Heart left ventricle (tissue), 16 donors: ENCODE data around the gene FEM1C. TPM values are rescaled to one million over a fixed set of nuclear protein-coding genes. Genes with fewer than 3 reads are reported as not detected.

ENCODE experiments used
- ATAC-seq, 4 donors: fragments of 200-7000 bp; cut with Tn5 transposase; one replicate each; pipeline ENCODE4 v1.9.1; 2020 to 2022; ENCODE audit warnings: moderate library complexity in 4 of 4, mild to moderate bottlenecking in 3 of 4, moderate number of reproducible peaks in 1 of 4
- DNase-seq, 5 donors: peaks; one replicate each; pipeline ENCODE4 v3.0.0-alpha.2; 2020
- H3K27ac ChIP-seq, 12 donors: fragments of 200-600 bp; sonication (generic) in 4 of 12; one replicate each; pipeline versions ENCODE4 v1.5.0 to v1.8.0; 2016 to 2022; ENCODE audit warnings: mild to moderate bottlenecking in 2 of 12
- H3K27me3 ChIP-seq, 9 donors: fragments of 200-600 bp; sonication (generic) in 2 of 9; one replicate each; pipeline versions ENCODE4 v1.5.1 to v1.8.0; 2016 to 2022; ENCODE audit warnings: mild to moderate bottlenecking in 3 of 9
- H3K36me3 ChIP-seq, 9 donors: fragments of 200-600 bp; sonication (generic) in 2 of 9; one replicate each; pipeline versions ENCODE4 v1.5.0 to v1.8.0; 2018 to 2022; ENCODE audit warnings: mild to moderate bottlenecking in 2 of 9
- H3K4me1 ChIP-seq, 12 donors: fragments of 200-600 bp; sonication (generic) in 4 of 12; one replicate each; pipeline versions ENCODE4 v1.5.0 to v1.8.0; 2016 to 2022; ENCODE audit warnings: mild to moderate bottlenecking in 3 of 12
- H3K4me3 ChIP-seq, 12 donors: fragments of 200-600 bp; sonication (generic) in 4 of 12; one replicate each; pipeline versions ENCODE4 v1.5.0 to v1.8.0; 2017 to 2022; ENCODE audit warnings: mild to moderate bottlenecking in 9 of 12, moderate library complexity in 4 of 12
- H3K9me3 ChIP-seq, 12 donors: fragments of 200-600 bp; sonication (generic) in 4 of 12; one replicate each; pipeline versions ENCODE4 v1.5.0 to v1.8.0; 2016 to 2022; ENCODE audit warnings: mild to moderate bottlenecking in 1 of 12
- POLR2A ChIP-seq, 2 donors: fragments of 450-650 bp; IDR thresholded peaks; one replicate each; pipeline ENCODE4 v1.6.1; 2017; ENCODE audit warnings: antibody characterized with exemption in 2 of 2, mild to moderate bottlenecking in 2 of 2, moderate library complexity in 2 of 2
- WGBS, 4 donors: extraction: QIAGEN DNeasy Blood & Tissue Kit in 2 of 4; methylation state at CpG; one replicate each; pipeline versions ENCODE4 v1.1.5 to v1.1.7; 2013 to 2018; 5-methylcytosine and 5-hydroxymethylcytosine counted together
- intact Hi-C, 10 donors: fragments of 100-400 bp; cut with DNase I; formaldehyde crosslinking; loops; one replicate each; pipeline versions ENCODE4 v1.11.1 to v1.14.2; 2022
- polyA plus RNA-seq, 2 donors: library from polyadenylated mRNA; stranded (reverse); fragments of 200-250 nt; gene quantifications; one replicate each; pipeline ENCODE4 v1.2.3, GENCODE V29; 2013
- total RNA-seq, 9 donors: library from RNA; depleted of rRNA in 2 of 9; stranded (reverse); fragments of >200 nt in 2 of 9; fragmentation: NEBNext Ultra II Directional in 3 of 9; extraction: Animal tissue kit (Norgen Biotek cat#: 25700) in 3 of 9; gene quantifications; one replicate each; pipeline versions ENCODE4 v1.1.0 to v1.2.4, GENCODE V29; 2016 to 2023
- TF ChIP-seq, protein P1 (sequence below), 12 donors: fragments of 200-600 bp; sonication (generic) in 4 of 12; IDR thresholded peaks; one replicate each; pipeline versions ENCODE4 v1.5.0 to v1.8.0; 2018 to 2022; ENCODE audit warnings: antibody characterized with exemption in 12 of 12, mild to moderate bottlenecking in 5 of 12
- donor health status: ischemic (EF 13 %, LVEDD 7.1; RV severe dilation, severe dysfunction).
- donor health status: healthy with polysubstance abuse.
- donor health status: DM: no; HTN: yes; CAD: no.
- donor health status: DM: no; HTN: no; CAD: no.
- donor health status: ischemic (EF 25% LVEDD 6.9; RV normal size, moderate dysfunction).
- donor health status: ischemic (EF 25% LVEDD 5.7; RV mildly dilated, moderate dysfunction).
- donor health status: healthy.
- donor health status: DM: yes; HTN: yes; CAD: no.
- donor health status: ischemic (EF 35%, LVEDD 5.7; RV mildly dilated, moderate dysfunction).
- donor health status: nonischemic (EF 11% LVEDD 7.7; RV severe dilation, severe dysfunction).
- donor health status: DM: yes; HTN: yes; CAD: no.
- donor health status: PGD.
- donor health status: ischemic (EF 29% LVEDD 5.4; RV normal size, mild dysfunction).
- donor health status: nonischemic (EF 23%, LVEDD 6.1; RV moderate dilation, normal function).

The FEM1C gene
- total and polyA plus RNA-seq, 11 donors, result 14.9 to 92.7 (median 43.4) TPM

- Histone ChIP-seq H3K4me1 (peaks cover 4 to 90% (median 70%) of the 10 kb centered on the region in 12 donors), H3K36me3 (peaks cover 0 to 46% (median 25%) of the 10 kb centered on the region in 9 donors), H3K4me3 (peak overlapping the region in 1 of 12 donors; percentile 15), H3K27ac (no peak overlapping the region), H3K27me3 (no peaks in the 10 kb centered on the region), H3K9me3 (no peaks in the 10 kb centered on the region)
- DNase-seq (no peak), ATAC-seq (no peak)
- WGBS, 4 donors, result 71 to 76% (median 74%) methylated on average over 3 of the region's 3 CpGs
- TF ChIP-seq POLR2A (IDR thresholded peaks at IDR 0.05), result no peak
- TF ChIP-seq, protein P1, sequence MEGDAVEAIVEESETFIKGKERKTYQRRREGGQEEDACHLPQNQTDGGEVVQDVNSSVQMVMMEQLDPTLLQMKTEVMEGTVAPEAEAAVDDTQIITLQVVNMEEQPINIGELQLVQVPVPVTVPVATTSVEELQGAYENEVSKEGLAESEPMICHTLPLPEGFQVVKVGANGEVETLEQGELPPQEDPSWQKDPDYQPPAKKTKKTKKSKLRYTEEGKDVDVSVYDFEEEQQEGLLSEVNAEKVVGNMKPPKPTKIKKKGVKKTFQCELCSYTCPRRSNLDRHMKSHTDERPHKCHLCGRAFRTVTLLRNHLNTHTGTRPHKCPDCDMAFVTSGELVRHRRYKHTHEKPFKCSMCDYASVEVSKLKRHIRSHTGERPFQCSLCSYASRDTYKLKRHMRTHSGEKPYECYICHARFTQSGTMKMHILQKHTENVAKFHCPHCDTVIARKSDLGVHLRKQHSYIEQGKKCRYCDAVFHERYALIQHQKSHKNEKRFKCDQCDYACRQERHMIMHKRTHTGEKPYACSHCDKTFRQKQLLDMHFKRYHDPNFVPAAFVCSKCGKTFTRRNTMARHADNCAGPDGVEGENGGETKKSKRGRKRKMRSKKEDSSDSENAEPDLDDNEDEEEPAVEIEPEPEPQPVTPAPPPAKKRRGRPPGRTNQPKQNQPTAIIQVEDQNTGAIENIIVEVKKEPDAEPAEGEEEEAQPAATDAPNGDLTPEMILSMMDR (IDR thresholded peaks at IDR 0.05), result no peak
- intact Hi-C loops, result no loop called here
Observed at GRCh38 chr5:115531380-115531779, 13.2 kb downstream of the FEM1C start.

- intact Hi-C loops, result no loop called here
- peak overlapping the region in 5 of 12 donors; percentile 3 to 13 (median 10) for H3K4me3 ChIP-seq
- DNase-seq (no peak), ATAC-seq (peak in 3 of 4 donors; percentile 58 to 79 (median 65))
- no peaks in the 10 kb centered on the region for H3K9me3 ChIP-seq
- peaks cover 4 to 92% (median 71%) of the 10 kb centered on the region in 12 donors for H3K4me1 ChIP-seq
- no peak overlapping the region for H3K27ac ChIP-seq
- 44 to 53% (median 45%) methylated on average over 3 of the region's 3 CpGs for WGBS, 4 donors
- no peak for TF ChIP-seq POLR2A (IDR thresholded peaks at IDR 0.05)
- TF ChIP-seq, protein P1 (IDR thresholded peaks at IDR 0.05), result no peak
- no peaks in the 10 kb centered on the region for H3K27me3 ChIP-seq
- H3K36me3 ChIP-seq, result peaks cover 0 to 44% (median 20%) of the 10 kb centered on the region in 9 donors
Observed at GRCh38 chr5:115530426-115530825, 14.1 kb downstream of the FEM1C start.

DNA sequence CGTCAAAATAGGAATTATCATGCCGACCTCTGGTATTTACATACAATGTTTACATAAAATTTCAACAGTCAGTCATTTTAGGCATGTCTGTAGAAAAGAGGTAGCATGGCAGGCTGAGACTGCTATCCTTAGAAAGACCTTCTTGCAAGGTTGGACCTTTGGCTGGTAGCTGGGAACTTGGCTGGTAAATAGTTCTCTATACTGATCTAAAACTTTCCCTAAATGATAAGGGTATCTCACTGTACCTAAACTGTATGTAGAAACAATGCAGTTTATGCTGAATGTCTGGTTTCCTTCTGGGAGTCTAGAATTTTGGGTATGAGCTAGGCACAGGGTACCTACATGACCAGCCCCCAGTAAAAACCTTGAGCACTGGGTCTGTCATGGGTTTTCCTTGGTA lies 18.0 kb downstream of the FEM1C start:
- ATAC-seq, result peak in 1 of 4 donors; percentile 16
- H3K4me1 ChIP-seq, result peaks cover 2 to 89% (median 65%) of the 10 kb centered on the region in 12 donors
- WGBS, 4 donors, result 72 to 91% (median 87%) methylated on average over 2 of the region's 2 CpGs

GRCh38 chr5:115524199-115524847 lies 20.3 kb downstream of the FEM1C start:
- no peak overlapping the region for H3K4me3 ChIP-seq
- DNase-seq (no peak), ATAC-seq (no peak)
- peaks cover 0 to 58% (median 41%) of the 10 kb centered on the region in 9 donors for H3K36me3 ChIP-seq
- 75 to 82% (median 80%) methylated on average over 6 of the region's 6 CpGs for WGBS, 4 donors
- intact Hi-C loops, result no loop called here
- no peaks in the 10 kb centered on the region for H3K9me3 ChIP-seq
- H3K4me1 ChIP-seq, result peaks cover 2 to 73% (median 44%) of the 10 kb centered on the region in 12 donors
- no peaks in the 10 kb centered on the region for H3K27me3 ChIP-seq
- H3K27ac ChIP-seq, result no peak overlapping the region
- TF ChIP-seq POLR2A (IDR thresholded peaks at IDR 0.05), result no peak
- TF ChIP-seq, protein P1 (IDR thresholded peaks at IDR 0.05), result no peak

More for the DNA sequence above, 18.0 kb downstream of the FEM1C start:
- DNase-seq, result no peak
- H3K27me3 ChIP-seq, result no peaks in the 10 kb centered on the region
- peak overlapping the region in 1 of 12 donors; percentile 16 for H3K27ac ChIP-seq
- peaks cover 0 to 50% (median 41%) of the 10 kb centered on the region in 9 donors for H3K36me3 ChIP-seq
- no peak for TF ChIP-seq POLR2A (IDR thresholded peaks at IDR 0.05)
- TF ChIP-seq, protein P1 (IDR thresholded peaks at IDR 0.05), result no peak
- intact Hi-C loops, result no loop called here
- no peak overlapping the region for H3K4me3 ChIP-seq
- H3K9me3 ChIP-seq, result no peaks in the 10 kb centered on the region
